Activated naive CD8-positive, alpha-beta T cell (primary cell): ENCODE results near the gene HK1.

Experiments
- H3K27ac Mint-ChIP-seq: one replicate; pipeline ENCODE4 v1.8.0; 2021; ENCODE audit warnings: mixed read lengths
- H3K27me3 Mint-ChIP-seq: one replicate; pipeline ENCODE4 v1.8.0; 2021; ENCODE audit warnings: mixed read lengths
- H3K36me3 Mint-ChIP-seq: one replicate; pipeline ENCODE4 v1.8.0; 2021; ENCODE audit warnings: mixed read lengths
- H3K4me1 Mint-ChIP-seq: one replicate; pipeline ENCODE4 v1.8.0; 2021; ENCODE audit warnings: low read depth, mixed read lengths
- H3K4me3 Mint-ChIP-seq: one replicate; pipeline ENCODE4 v1.8.0; 2021; ENCODE audit warnings: mild to moderate bottlenecking, mixed read lengths
- H3K9me3 Mint-ChIP-seq: one replicate; pipeline ENCODE4 v1.8.0; 2021; ENCODE audit warnings: low read depth, mixed read lengths

The HK1 gene

DNA sequence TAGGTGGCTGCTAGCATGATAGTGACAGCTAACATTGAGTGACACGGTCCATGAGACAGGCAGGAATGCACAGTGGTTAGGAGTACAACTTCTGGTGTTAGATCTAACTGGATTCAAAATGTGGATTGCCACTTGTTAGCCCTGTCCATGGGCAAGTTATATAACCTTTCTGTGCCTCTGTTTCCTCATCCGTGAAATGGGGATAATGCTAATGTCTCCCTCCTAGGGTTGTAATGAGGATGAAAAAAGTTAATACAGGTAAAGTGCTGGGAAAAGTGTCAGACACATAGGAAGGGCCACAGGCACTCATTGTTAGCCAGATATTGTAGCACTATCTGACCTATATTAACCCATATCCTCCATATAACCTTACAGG lies 96.6 kb downstream of the HK1 start:
- H3K27ac Mint-ChIP-seq, result peak overlapping the region; percentile 78
- no peaks in the 10 kb centered on the region for H3K27me3 Mint-ChIP-seq
- peaks cover 11% of the 10 kb centered on the region for H3K36me3 Mint-ChIP-seq
- no peak overlapping the region for H3K4me3 Mint-ChIP-seq
- H3K4me1 Mint-ChIP-seq, result peaks cover 26% of the 10 kb centered on the region
- H3K9me3 Mint-ChIP-seq, result no peaks in the 10 kb centered on the region

DNA sequence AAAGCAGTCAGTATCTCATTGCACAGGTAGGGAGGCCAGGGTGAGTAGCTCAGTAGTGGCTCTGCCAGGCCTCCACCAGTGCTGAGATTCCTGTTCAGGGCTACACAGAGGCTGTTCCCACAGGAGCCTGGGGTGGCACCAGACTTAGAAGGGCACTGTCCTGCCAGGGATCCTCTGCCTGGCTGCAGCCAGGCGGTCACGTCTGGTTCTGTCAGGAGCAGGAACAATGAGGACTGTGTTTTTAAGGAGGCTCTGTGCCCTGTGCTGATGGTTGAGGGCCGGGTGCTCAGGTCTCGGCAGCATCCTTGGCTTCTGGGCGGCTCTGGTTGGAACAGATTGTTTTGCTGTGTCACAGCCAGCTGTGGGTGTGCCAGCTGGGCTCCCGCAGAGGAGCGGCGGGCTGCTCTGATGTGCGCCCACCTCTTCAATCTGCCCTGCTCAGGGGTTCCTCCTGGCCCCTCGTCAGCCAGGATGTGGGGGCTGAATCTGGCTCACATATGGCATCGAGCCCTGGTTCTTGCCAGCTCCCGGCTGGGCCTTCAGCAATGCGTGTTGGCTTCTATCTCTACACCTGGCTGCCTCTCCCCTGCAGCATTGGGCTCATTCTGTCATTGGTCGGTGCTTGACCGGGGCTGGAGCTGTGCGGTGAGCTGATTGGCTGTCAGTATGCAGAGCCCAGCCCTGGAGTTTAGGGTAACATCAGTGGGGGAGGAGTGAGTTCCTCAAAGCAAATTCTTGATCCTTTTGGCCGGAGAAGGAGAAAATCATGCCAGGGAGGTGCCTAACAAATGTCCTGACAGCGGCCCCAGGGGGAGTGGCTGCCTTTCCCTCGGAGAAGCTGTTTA lies 97.2 kb downstream of the HK1 start:
- Mint-ChIP-seq H3K36me3 (peaks cover 9% of the 10 kb centered on the region), H3K4me1 (peaks cover 26% of the 10 kb centered on the region), H3K27ac (peak overlapping the region; percentile 78), H3K4me3 (no peak overlapping the region), H3K27me3 (no peaks in the 10 kb centered on the region), H3K9me3 (no peaks in the 10 kb centered on the region)

DNA sequence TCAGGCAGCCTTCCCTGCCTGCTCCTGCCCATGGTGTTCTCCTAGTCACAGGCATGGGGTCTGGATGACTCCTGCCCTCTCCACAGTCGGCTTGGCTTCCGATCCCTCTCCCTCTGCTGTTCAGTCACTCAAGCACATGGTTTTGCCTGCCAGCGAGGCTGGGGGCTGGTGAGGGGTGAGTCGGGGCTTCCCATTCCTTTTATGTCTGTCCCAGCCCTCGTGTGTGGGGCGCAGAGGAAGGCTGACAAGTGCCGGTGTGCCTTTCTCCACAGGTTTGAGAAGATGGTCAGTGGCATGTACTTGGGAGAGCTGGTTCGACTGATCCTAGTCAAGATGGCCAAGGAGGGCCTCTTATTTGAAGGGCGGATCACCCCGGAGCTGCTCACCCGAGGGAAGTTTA lies 98.4 kb downstream of the HK1 start:
- no peaks in the 10 kb centered on the region for H3K9me3 Mint-ChIP-seq
- no peaks in the 10 kb centered on the region for H3K27me3 Mint-ChIP-seq
- H3K4me3 Mint-ChIP-seq, result no peak overlapping the region
- no peak overlapping the region for H3K27ac Mint-ChIP-seq
- H3K4me1 Mint-ChIP-seq, result peaks cover 23% of the 10 kb centered on the region
- peaks cover 4% of the 10 kb centered on the region for H3K36me3 Mint-ChIP-seq

DNA sequence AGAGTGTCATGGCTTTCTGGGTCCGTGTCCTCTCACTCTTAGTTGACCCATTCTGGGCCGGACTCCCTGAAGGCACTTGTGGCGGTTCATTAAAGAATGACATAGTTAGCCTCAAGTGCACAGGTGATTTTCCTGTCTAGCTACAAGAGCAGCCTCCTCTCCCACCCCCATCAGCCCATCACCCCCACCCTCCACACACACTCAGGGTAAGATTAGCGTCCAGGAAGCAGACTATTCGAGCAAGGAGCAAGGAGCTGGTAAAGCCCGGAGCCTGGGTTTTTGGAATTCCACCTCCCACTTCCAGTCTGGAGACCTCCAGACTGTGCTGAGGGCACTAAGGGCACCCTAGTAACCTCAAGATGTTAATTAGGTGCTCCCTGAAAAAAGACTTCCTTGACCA lies 98.9 kb downstream of the HK1 start:
- Mint-ChIP-seq H3K4me3 (no peak overlapping the region), H3K9me3 (no peaks in the 10 kb centered on the region), H3K27me3 (no peaks in the 10 kb centered on the region), H3K36me3 (peaks cover 2% of the 10 kb centered on the region), H3K27ac (peak overlapping the region; percentile 22), H3K4me1 (peaks cover 21% of the 10 kb centered on the region)

DNA sequence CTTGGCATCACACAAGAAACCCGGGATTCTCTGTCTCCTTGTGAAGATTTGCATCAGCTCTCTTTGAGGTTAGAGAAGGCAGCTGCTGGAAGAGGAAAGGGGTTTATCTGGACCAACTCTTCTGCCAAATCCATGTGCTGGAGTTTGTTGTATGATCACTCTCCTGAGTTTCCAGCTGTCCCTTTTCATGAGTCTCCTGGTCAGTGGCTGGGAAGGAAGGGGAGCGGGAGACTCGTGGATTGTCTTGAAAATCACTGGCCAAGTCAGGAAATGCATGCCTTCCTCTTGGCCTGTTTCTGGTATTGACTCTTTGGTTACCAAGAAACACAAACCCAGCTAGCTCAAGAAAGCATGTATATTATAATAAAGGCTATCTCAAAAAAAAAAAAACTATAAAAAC lies 99.6 kb downstream of the HK1 start:
- H3K27me3 Mint-ChIP-seq, result no peaks in the 10 kb centered on the region

DNA sequence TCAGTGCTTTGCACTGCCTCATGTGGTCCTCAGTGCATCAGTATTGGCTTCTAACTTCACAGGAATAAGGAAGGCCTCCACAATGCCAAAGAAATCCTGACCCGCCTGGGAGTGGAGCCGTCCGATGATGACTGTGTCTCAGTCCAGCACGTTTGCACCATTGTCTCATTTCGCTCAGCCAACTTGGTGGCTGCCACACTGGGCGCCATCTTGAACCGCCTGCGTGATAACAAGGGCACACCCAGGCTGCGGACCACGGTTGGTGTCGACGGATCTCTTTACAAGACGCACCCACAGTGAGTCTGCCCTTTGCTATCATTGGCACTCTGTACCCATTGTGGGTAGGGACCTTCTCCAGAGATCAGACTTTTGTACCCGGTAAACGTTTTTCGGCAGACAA lies 101.5 kb downstream of the HK1 start:
- H3K9me3 Mint-ChIP-seq, result no peaks in the 10 kb centered on the region
- H3K36me3 Mint-ChIP-seq, result peaks cover 2% of the 10 kb centered on the region
- no peak overlapping the region for H3K27ac Mint-ChIP-seq
- H3K4me1 Mint-ChIP-seq, result peaks cover 6% of the 10 kb centered on the region
- no peaks in the 10 kb centered on the region for H3K27me3 Mint-ChIP-seq
- no peak overlapping the region for H3K4me3 Mint-ChIP-seq

More for the DNA sequence above, 99.6 kb downstream of the HK1 start:
- Mint-ChIP-seq H3K36me3 (peaks cover 2% of the 10 kb centered on the region), H3K4me1 (peaks cover 18% of the 10 kb centered on the region), H3K4me3 (no peak overlapping the region), H3K27ac (no peak overlapping the region), H3K9me3 (no peaks in the 10 kb centered on the region)

DNA sequence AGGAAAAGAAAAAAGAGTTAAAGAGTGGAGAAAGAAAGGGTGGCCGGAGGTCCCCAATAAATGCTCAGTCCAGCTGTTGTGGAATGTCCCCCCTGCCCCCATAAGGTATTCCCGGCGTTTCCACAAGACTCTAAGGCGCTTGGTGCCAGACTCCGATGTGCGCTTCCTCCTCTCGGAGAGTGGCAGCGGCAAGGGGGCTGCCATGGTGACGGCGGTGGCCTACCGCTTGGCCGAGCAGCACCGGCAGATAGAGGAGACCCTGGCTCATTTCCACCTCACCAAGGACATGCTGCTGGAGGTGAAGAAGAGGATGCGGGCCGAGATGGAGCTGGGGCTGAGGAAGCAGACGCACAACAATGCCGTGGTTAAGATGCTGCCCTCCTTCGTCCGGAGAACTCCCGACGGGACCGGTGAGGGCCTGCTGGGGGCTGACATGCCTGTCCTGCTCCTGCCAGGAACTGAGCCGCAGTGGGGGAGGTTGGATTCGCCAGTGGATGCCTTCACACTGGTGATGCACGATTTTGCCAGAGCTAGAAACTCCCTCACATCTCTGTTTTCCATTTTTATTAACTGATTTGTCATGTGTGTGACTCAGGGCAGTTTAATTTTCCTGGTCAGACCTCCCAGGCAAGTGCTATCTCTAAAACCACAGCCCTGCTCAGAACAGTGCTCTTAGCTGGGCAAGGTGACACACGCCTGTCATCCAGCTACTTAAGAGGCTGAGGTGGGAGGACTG lies 104.3 kb downstream of the HK1 start:
- H3K36me3 Mint-ChIP-seq, result peaks cover 2% of the 10 kb centered on the region
- no peaks in the 10 kb centered on the region for H3K27me3 Mint-ChIP-seq
- H3K27ac Mint-ChIP-seq, result no peak overlapping the region
- no peaks in the 10 kb centered on the region for H3K9me3 Mint-ChIP-seq
- no peaks in the 10 kb centered on the region for H3K4me1 Mint-ChIP-seq
- H3K4me3 Mint-ChIP-seq, result no peak overlapping the region

DNA sequence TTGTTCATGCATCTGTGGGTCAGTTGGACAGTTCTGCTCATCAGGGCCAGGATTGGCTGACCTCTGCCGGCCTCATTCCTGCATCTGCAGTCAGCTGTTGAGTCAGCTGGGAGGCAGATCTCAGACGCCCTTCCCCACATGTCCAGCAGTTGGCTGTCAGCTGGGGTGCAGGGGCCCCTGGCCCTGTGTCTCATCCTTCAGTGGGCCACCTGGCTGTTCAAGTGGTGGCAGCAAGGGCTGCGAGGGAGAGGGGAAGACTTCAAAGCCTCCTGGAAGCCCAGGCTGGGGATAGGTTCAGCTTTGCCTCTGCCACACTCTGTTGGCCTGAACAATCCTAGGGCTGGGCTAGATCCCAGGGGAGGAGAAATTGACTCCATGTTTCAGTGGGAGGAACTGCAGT lies 105.3 kb downstream of the HK1 start:
- no peaks in the 10 kb centered on the region for H3K4me1 Mint-ChIP-seq
- H3K9me3 Mint-ChIP-seq, result no peaks in the 10 kb centered on the region
- no peak overlapping the region for H3K27ac Mint-ChIP-seq
- H3K27me3 Mint-ChIP-seq, result no peaks in the 10 kb centered on the region
- H3K4me3 Mint-ChIP-seq, result no peak overlapping the region
- H3K36me3 Mint-ChIP-seq, result peaks cover 2% of the 10 kb centered on the region

DNA sequence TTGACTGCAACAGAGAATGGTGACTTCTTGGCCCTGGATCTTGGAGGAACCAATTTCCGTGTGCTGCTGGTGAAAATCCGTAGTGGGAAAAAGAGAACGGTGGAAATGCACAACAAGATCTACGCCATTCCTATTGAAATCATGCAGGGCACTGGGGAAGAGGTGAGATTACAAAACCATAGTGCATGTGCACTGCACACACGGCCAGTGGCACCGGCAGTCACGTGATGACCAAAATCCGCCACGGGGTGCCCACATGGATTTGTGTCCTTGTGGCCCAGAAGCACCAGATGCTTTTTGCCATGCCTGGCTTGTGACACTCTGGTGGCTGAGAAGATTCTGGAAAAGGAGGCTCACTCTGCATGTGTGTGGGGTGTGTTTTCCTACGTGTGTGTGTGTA lies 106.0 kb downstream of the HK1 start:
- Mint-ChIP-seq H3K4me1 (peaks cover 2% of the 10 kb centered on the region), H3K27me3 (no peaks in the 10 kb centered on the region), H3K27ac (peak overlapping the region; percentile 16), H3K4me3 (no peak overlapping the region), H3K36me3 (no peaks in the 10 kb centered on the region), H3K9me3 (no peaks in the 10 kb centered on the region)

DNA sequence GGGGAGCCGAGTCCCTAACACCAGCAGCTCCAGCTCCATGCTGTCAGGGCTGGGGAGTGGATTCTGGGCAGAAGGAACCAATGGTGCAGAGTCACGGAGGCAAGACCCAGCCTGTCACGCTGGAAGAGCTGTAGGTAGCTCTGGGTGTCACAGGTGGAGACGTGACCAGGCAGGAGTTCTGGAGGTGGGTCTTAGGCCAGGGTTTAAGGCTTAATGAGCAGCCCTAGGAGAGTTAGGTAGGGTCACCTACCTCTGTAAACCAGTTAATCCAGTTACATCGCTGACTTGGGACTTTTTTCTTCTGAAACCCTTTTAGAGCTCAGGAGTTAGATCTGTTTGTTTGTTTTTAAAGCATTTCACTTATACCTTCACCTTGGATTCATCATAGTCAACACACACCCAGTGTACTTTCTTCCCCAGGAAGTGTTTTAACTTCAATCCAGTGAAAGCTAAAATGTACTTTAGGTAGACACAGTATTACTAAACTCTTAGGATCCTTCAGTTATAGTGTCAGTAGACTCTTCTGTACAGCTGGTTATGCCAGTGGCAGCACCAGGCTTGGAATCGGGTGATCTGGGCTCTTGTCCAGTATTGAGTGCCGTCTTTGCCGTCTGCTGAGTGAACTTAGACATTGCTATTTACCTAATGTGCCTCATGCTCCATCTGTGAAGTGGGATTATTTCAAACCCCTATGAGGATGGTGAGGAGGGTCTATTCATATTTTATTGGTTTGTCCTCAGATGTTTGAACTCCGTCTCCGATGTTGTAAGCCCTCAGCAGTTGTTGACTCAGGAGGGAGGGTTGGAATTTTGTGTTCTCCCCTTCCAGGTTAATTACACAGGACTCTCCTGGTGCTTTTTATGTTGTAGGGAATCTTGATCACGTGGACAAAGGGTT lies 107.4 kb downstream of the HK1 start:
- Mint-ChIP-seq H3K4me3 (no peak overlapping the region), H3K27me3 (no peaks in the 10 kb centered on the region), H3K9me3 (no peaks in the 10 kb centered on the region), H3K36me3 (no peaks in the 10 kb centered on the region), H3K27ac (no peak overlapping the region), H3K4me1 (peaks cover 6% of the 10 kb centered on the region)

DNA sequence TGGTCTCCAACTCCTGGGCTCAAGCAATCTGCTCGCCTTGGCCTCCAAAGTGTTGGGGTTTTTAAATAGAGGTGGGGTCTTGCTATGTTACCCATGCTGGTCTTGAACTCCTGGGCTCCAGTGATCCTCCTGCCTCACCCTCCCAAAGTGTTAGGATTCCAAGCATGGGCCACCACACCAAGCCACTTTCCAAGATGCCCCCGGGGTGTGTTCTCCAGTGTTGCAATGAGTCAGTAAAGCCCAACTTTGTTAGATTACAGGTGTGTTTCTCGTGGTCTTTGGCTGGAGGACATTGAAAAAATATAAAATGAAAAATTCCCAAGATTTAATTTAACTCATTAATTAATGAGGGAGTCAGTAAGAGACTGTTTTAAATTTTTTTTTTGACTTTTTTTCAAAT lies 109.2 kb downstream of the HK1 start:
- Mint-ChIP-seq H3K4me1 (peaks cover 16% of the 10 kb centered on the region), H3K9me3 (no peaks in the 10 kb centered on the region), H3K27me3 (no peaks in the 10 kb centered on the region), H3K27ac (no peak overlapping the region), H3K4me3 (no peak overlapping the region), H3K36me3 (no peaks in the 10 kb centered on the region)

DNA sequence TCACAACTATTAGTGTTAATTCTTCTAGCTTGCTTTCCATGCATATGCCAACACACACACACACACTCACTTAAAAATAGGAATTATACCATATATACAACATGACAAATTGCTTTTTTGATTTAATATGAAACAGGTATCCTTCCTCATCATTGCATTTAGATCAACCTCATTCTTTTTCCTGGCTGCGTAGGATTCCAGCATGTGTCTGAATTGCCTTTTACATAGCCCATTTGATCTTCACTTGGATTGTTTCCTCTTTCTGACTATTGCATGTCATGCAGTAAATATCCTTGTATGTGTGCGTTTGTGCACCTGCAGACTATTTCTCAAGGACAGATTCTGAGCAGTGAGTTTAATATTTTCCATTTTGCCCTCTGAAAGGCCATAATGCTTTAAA lies 110.2 kb downstream of the HK1 start:
- Mint-ChIP-seq H3K36me3 (peaks cover 2% of the 10 kb centered on the region), H3K27me3 (no peaks in the 10 kb centered on the region), H3K4me3 (no peak overlapping the region)

DNA sequence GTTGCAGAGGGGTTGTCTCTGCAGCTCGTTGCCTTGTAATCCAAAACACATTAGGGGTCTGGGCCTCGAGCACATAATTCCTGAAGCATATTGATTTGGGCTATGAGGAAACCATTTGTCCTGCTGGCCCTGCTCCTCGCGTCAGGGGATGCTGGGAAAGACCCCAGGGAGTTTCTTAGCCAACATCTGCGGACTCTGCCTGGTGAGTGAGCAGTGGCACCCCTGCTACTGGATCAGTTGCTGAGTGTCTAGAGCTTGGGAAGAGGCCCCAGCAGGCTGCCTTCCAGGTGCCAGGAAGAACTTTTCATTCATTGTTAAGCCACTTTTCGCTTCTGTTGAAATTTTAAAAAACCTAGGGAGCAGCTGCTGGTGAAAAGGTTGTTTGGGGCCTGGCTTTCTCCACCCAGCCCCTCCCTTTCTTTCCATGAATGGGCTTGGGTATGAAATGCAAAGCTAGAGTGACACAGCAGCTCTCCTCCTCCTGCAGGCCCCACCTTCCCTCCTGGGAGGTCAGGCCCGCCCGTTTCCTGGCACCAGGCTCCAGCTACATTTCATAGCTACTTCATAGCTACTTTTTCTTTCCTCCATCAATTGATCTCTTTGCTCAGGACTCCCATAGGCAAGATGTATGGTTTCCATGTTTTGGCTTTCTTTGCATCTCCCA lies 111.7 kb downstream of the HK1 start:
- H3K27ac Mint-ChIP-seq, result peak overlapping the region; percentile 87
- H3K36me3 Mint-ChIP-seq, result peaks cover 4% of the 10 kb centered on the region
- H3K9me3 Mint-ChIP-seq, result no peaks in the 10 kb centered on the region
- no peak overlapping the region for H3K4me3 Mint-ChIP-seq
- H3K4me1 Mint-ChIP-seq, result peaks cover 18% of the 10 kb centered on the region
- no peaks in the 10 kb centered on the region for H3K27me3 Mint-ChIP-seq

More for the DNA sequence above, 110.2 kb downstream of the HK1 start:
- H3K9me3 Mint-ChIP-seq, result no peaks in the 10 kb centered on the region
- H3K4me1 Mint-ChIP-seq, result peaks cover 18% of the 10 kb centered on the region
- H3K27ac Mint-ChIP-seq, result no peak overlapping the region

DNA sequence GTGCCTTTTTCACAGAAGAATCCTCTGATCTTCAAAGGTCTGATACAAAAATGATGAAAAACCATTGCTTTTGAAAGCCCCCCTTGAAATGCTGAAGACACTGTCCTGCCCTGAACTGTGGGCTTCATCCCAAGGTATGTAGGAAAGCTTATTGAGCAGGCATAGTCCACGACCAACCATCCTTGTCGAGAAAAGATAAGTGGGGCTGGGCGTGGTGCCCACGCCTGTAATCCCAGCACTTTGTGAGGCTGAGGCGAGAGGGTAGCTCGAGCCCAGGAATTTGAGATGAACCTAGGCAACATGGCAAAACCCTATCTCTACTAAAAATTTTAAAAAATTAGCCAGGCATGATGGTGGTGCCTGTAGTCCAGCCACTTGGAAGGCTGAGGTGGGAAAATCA lies 112.9 kb downstream of the HK1 start:
- Mint-ChIP-seq H3K4me3 (no peak overlapping the region), H3K27ac (peak overlapping the region; percentile 17), H3K36me3 (peaks cover 4% of the 10 kb centered on the region), H3K4me1 (peaks cover 18% of the 10 kb centered on the region), H3K27me3 (no peaks in the 10 kb centered on the region), H3K9me3 (no peaks in the 10 kb centered on the region)
